GM12873 (cell line): ENCODE data around the gene SHISA9.

Experiments used
- CTCF ChIP-seq: IDR thresholded peaks from 2 replicates; pipeline ENCODE4 v1.5.1; 2012; ENCODE audit warnings: low read depth, mild to moderate bottlenecking, moderate library complexity, low read length, control low read depth; ENCODE audit not compliant: insufficient read depth; ENCODE audit errors: missing control alignments

The SHISA9 gene

GRCh38 chr16:12906765-12907516, 5.5 kb downstream of the SHISA9 start:
- no peak for TF ChIP-seq CTCF

DNA sequence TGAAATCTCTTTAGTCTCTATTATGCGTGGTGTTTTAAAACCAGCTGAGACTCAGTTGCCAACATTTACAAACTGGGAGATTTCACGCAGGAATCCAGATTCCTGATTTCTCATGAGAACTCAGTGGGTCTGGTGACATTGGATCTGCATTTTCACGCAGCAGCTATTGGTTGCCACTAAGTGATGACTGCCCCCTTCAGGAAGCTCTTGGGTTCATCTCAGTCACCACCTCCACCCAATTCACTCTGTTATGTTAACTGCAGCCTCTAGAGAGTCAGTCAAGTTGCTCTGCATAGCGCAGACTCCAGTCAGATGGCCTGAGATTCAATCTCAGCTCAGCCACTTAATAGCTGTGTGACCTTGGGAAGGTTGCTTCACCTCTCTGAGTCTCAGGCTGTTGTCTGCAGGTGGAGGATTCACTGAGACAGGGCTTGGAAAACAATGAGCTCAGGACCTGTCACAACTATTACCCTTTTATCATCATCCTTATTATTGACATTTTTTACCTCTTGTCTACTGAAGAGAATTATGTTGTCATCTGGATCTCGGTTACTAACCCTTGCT, 6.4 kb downstream of the SHISA9 start:
- TF ChIP-seq CTCF: peak; percentile 54

GRCh38 chr16:12917246-12917645, 15.8 kb downstream of the SHISA9 start:
- TF ChIP-seq CTCF: no peak

GRCh38 chr16:12917653-12918052, 16.3 kb downstream of the SHISA9 start:
- TF ChIP-seq CTCF: no peak

- TF ChIP-seq CTCF: no peak
Measured at GRCh38 chr16:12920739-12921138, 19.3 kb downstream of the SHISA9 start.

GRCh38 chr16:12925026-12925800, 23.8 kb downstream of the SHISA9 start:
- TF ChIP-seq CTCF: no peak

DNA sequence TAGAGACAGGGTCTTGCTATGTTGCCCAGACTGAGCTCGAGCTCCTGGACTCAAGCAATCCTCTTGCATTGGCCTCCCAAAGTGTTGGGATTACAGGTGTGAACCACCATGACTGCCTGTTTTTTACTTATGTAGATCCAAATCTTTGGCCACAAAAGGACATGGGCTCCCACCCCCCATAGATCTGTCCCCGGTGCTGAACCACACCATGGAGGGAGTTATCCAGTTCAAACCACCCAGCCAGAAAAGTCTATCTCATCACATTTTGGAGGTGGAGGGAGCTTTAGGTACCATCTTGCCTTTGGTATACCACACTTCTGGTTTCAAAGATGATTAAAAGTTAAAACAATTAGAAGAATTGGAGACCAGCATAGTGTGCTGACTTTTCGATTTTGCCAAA, 26.2 kb downstream of the SHISA9 start:
- TF ChIP-seq CTCF: no peak
